Nucleus accumbens (tissue), 56 donors: ENCODE data around the gene SFRP4.
"Not testable (repeated sequence)": the region's sequence is repeated elsewhere in the genome, so short reads cannot be mapped to it uniquely, and the experiment has no call there.

Experiments
- DNase-seq, 56 donors: peaks; one replicate each; lab custom pipeline; 2025; lab: John Stamatoyannopoulos, UW

SFRP4 gene

DNA sequence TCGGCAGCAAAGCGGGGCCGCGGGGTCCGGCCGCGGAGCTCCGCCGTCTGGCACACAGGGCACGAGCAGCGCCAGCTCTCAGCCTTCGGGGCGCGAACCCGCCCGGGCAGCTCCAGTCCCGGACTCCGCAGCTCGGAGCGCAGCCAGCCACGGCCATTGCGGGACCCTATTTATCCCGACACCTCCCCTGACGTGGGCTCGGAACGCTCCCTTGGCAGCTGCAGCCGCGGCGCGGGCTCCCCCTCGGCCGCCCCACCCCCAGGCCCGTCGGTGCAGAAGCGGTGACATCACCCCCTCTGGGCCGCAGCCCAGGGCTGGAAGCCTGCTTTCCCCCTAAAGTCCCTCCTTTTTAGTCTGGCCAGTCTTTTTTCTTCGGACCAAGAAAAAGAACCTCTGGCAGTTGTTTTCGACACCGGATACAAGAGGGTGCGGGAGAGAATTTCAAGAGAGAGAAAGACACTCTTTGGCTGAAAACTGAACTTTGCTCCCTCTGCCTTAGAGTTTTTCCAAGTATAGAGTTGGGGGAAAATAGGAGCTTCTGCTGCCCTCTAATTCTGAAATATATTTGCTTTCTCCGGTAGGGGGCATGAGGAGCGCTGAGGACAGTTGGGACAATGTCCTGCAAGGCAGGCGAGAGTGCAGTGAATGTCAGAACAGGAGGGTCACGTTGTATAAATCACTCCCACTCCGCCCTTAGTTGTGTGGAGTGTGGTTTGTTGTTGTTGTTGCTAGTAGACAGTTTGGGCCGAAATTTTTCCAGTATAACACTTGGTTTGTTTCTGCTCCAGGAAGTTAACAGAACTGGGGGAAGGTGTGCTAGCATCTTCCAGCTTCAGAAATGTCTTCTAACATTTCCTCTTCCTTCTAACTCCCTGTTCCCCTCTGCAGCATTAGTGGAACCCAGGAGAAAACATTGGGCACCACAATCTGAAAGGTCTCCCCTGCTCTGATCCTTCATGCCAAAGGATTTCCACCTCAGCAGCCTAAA, at the start of gene SFRP4:
Gene SFRP4 (minus strand): TSS at position 145 of the 988 bp plus-strand sequence. CDS start 280 bp downstream, outside the sequence.
- peak in 41 of 56 donors; percentile 7 to 78 (median 38) for DNase-seq

DNA sequence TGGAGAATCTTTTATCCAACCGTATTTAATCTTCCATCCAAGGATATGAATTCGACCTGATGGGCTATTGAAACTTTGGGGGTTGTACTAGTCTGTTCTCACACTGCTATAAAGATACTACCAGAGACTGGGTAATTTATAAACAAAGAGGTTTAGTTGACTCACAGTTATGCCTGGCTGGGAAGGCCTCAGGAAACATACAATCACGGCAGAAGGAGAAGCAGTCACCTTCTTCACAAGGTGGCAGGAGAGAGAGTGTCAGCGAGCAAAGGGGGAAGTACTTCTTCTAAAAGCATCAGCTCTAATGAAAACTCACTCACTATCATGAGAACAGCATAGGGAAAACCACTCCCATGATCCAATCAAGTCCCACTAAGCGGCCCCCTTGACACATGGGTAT, 47.6 kb upstream of the SFRP4 start:
- no peak for DNase-seq

- DNase-seq: no peak
These were observed 44.6 kb upstream of the SFRP4 start for GRCh38 chr7:37961251-37961650.

GRCh38 chr7:37960483-37960882, 43.9 kb upstream of the SFRP4 start:
- no peak for DNase-seq

- no peak for DNase-seq
These were observed 40.8 kb upstream of the SFRP4 start for GRCh38 chr7:37957221-37957970.

DNA sequence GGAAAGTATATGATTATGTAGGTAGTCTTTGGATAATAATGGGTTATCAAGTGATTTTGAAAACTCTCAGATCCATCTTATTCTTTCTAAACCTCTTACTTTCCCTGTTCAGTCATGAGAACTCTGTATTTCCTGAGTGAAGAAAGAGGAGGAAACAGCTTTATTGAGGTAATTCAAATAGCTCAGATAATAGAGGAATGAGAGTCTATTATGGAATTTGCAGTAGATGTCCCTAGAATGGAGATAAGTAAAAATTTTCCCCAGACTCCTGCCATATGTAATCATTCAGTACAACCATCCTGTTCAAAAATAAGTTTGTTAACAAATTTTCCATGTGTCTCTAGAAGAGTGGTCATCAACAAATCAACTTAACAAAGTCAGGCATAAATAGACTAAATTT, 40.2 kb upstream of the SFRP4 start:
- no peak for DNase-seq

DNA sequence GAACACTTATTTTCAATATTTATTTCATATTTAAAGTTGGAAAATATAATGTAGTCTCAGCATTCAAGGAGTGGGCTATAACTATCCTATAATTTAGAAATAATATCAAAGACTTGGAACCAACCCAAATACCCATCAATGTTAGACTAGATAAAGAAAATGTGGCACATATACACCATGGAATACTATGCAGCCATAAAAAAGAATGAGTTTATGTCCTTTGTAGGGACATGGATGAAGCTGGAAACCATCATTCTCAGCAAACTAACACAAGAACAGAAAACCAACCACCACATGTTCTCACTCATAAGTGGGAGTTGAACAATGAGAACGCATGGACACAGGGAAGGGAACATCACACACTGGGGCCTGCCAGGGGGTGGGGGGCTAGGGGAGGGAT, 37.6 kb upstream of the SFRP4 start:
- DNase-seq: not testable (repeated sequence)

DNA sequence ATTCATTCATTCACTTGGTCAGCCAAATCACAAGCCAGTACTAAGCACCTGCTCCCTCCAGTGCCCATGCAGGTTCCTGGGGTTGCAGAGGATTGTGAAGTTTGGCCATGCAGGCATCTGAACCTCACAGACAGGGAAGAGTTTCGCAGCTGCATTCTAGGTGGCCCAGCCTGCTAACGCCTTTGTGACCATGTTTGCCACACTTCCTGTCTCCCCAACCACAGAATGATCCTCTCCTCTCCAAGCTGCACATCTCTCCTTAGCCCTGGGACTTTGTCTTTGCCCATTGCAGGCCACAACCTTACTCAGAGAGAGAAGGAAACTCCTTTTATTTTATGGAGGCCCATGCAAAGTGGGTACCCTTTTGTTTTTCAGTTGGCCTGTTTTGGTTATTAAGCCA, 35.6 kb upstream of the SFRP4 start:
- no peak for DNase-seq

DNA sequence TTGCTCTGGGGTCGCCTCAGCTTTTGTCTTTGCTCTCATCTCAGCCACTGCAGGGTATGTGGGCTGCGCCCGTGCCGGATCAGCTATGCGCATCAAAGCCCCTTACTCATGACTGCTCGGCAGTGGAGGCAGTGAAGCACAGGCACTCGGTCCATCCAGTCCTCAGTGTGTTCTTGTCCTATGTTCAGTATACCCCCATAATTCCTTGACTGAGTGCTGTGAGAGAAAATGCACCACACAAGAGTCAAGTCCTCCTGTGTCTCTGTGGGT, 31.3 kb upstream of the SFRP4 start:
- no peak for DNase-seq

DNA sequence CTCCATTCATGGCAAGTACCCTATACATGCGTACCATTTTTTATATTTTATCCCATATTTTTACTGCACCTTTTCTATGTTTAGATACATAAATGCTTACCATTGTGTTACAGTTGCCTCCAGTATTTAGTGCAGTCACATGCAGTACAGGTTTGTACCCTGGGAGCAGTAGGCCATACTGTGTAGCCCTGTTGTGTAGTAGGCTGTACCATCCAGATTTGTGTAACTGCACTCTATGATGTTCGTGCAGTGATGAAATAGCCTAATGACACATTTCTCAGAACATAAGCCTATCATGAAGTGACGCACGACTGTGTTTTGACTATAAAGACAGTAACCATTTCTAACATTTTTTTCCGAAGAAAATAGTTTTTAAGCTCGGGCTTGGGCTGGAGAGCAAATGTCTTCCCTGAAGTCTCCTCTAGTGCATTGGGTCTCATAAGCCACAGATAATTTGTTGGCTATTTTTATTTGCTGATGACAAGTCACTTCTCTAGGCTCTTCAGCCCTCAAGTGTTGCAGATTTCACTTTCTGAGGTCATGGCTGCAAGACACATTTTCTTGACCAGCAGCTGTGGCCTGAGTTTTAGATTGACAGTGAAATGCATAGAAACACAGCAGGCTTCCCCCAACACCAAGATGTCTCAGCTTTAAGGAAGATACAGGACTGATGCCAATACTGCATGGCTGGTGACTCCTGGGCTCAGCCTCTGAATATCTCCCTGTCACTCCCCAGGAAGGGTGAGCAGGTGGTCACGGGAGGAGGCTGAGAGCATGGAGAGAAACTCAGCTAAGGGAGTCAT, 30.7 kb upstream of the SFRP4 start:
- DNase-seq: no peak

DNA sequence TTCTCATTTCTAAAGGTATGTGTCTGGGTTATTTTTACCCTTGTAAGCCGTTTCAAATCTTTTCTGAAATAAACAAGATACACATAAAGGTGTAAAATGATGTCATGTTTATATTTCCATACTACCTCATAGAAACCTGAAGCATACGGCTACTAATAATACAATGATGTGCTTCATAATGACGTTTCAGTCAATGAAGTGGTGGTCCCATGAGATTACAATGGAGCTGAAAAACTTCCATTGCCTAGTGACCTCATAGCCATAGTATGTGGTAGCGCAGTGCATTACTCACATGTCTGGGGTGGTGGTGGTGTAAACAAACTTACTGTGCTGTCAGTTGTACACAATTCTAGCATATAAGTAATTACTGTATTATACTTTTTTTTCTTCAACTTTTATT, 28.7 kb upstream of the SFRP4 start:
- no peak for DNase-seq

DNA sequence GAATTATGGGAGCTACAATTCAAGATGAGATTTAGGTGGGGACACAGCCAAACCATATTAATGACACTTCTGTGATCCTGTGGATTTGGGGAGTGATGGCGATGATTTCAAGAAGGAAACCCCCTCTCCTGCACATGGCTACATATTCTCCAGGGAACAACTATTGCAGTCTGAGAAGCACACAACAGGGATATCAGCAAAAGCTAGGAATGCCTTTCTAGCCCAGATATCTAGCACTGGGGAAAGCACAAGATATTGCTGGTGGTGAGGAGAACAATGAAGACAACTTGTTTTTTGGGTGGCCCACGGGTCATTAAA, 28.1 kb upstream of the SFRP4 start:
- DNase-seq: no peak

DNA sequence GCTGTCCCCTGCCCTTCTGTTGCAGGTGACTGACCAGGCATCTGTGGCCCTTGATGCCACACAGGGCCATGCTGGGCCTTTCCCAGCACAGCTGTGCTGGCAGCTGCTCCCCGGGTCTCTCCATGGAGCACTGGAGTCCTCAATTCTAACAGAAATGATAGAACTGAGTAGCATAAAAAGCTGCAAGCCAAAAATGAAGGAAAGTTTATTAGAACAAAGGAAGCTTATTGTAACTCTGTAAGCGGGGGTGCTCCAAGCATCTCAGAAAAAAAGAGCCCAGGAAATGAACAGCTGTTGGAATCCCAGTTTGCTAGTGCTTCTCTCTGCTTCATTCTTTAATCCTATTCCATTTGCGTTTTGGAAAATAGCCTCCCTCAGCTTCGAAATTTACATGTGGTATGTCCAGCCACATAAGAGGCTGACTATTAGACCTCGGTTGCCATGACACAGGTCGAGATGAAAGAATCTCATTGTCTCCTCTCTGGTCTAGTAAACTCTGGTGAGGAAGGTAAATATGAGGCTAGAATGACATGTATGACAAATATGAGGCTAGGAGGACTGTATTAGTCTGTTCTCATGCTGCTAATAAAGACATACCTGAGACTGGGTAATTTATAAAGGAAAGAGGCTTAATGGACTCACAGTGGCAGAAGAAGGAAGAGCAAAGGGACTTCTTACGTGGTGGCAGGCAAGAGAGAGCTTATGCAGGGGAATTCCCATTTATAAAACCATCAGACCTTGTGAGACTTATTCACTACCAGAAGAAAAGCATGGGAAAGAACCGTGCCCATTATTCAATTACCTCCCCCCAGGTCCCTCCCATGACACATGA, 27.5 kb upstream of the SFRP4 start:
- peak in 18 of 56 donors; percentile 3 to 50 (median 14) for DNase-seq

DNA sequence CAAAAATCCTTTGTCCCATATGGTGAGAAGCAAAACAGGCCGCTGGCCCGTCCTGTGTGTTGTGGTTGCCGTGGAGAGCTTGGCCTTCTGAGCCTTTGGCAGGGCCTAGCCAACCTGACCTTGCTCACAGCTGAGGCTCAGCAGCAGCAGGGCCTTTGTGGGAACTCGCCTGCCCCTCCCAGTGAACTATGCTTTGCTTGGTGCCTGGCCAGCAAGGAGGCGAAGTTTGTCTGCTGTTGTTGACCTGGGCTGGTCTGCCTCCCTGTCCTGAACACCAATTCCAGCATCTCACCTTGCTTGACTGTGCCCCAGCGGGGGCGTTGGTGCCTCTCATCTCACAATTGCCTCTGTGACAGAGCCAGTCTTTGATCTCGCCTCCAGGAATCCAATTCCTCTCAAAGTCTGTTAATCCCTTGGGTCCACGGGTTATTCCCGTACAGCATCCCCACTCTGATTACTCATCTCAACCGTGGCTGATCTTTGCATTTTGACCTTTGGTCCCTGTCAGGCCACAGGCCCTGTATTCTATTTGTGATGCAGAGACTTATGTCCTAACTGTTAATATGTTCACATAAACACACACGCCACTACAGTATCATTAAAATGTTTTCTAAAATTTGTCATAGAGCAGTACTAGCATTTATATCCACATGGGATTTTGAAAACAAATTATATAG, 26.5 kb upstream of the SFRP4 start:
- peak in 22 of 56 donors; percentile 2 to 38 (median 15) for DNase-seq

DNA sequence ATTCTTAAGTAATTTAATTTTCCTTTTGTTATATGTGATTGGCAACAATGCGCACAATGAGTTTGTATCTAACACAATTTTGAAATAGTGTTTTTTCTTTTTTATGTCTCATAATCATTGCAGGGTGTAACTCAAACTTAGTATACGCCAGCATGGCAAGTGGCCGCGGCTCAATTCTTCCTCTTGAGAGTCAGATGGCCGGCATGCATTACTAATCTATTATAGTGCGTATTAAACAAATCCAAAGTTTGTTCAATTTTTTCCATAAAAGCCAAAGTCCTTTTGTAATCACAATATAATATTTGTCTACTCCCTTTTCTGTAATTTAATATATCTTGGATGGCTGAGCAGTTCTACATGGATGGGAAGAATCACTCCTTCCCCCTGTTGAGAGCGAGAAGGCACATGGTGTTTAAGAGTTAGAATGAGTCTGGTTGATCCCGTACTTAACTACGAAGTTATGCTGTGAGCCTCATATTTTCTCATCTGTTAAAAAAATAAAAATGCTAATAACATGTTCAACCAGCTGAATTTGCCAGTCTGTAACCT, 16.5 kb upstream of the SFRP4 start:
- DNase-seq: no peak

GRCh38 chr7:37932543-37932942, 15.9 kb upstream of the SFRP4 start:
- no peak for DNase-seq

DNA sequence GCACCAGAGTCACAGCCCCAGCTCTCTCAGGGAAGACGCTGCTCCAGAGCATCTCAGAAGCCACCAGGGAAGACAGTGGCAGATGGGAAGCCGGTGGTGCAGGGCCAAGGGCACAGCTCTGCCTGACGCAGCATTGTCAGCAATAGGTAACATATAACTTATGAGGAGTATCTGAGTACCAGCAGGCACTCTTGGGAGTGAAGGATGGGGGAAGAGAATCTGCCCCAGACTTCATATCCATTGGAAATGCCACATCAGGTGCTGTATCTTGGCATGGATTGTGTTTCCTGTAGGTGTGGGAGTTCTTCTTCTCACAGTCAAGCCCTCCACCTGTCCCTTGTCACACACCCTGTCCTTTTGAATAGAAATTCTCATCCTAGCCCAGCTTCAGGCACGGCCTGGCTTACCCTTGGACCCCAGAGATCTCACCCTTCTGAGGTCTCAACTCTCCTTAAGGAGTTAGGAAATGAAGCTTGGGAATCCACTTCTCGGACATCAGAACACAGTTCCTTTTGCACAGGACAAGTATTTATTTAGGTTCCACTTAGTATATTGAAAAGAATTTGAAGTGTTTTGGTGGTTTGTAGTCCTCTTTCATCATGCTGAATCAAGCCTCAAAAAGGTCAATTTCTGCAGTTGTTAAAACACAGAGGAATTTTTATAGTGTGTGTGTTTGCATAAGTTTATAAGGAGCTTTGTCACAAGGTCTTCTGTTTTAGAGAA, 13.8 kb upstream of the SFRP4 start:
- DNase-seq: no peak

DNA sequence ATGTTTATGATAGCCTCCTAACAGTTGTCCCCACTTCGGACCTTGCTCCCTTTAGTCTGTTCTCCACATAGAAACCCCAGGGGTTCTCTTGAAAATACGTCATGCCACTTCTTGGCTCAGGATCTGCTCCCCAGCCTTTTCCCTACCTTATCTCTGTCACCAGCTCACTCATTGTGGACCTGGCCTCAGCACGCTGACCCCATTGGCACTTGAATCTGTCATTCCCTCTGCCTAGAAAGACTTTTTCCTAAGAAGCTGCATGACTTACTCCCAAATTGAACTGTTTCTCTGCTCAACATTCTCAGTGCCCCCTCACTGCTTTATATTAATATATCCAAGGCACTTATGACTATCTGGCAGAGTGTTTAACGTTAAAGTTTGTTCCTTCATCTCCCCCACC, 12.3 kb upstream of the SFRP4 start:
- DNase-seq: no peak
